H9 (cell line): ENCODE data around the gene ATP8A1. TPM values are rescaled to one million over a fixed set of nuclear protein-coding genes. Genes with fewer than 3 reads are reported as not detected.

Experiments used
- DNase-seq: peaks from one replicate; pipeline ENCODE4 v3.0.0-alpha.2; 2017
- H2AFZ ChIP-seq: one replicate; pipeline ENCODE4 v1.6.1; 2013; ENCODE audit warnings: mild to moderate bottlenecking, low read length, control low read depth, moderate library complexity
- H2AK5ac ChIP-seq: 2 replicates; pipeline ENCODE4 v1.6.1; 2013; ENCODE audit warnings: low read length, control low read depth, mixed read lengths; ENCODE audit not compliant: insufficient read length
- H2BK120ac ChIP-seq: one replicate; pipeline ENCODE4 v1.6.1; 2013; ENCODE audit warnings: low read depth, mild to moderate bottlenecking, low read length, control low read depth, inconsistent platforms; ENCODE audit not compliant: poor library complexity, severe bottlenecking
- H2BK12ac ChIP-seq: 2 replicates; pipeline ENCODE4 v1.6.1; 2013; ENCODE audit warnings: low read length, control low read depth, mixed read lengths, low read depth; ENCODE audit not compliant: insufficient read length
- H2BK15ac ChIP-seq: 2 replicates; pipeline ENCODE4 v1.6.1; 2013; ENCODE audit warnings: low read depth, low read length, control low read depth
- H2BK20ac ChIP-seq: one replicate; pipeline ENCODE4 v1.6.1; 2013; ENCODE audit warnings: low read depth, mild to moderate bottlenecking, low read length, control low read depth, inconsistent platforms; ENCODE audit not compliant: poor library complexity, severe bottlenecking
- H2BK5ac ChIP-seq: 2 replicates; pipeline ENCODE4 v1.6.1; 2013; ENCODE audit warnings: low read length, control low read depth, mixed read lengths; ENCODE audit not compliant: insufficient read length
- H3K14ac ChIP-seq: 2 replicates; pipeline ENCODE4 v1.6.1; 2013; ENCODE audit warnings: low read length, control low read depth; ENCODE audit not compliant: insufficient read depth
- H3K18ac ChIP-seq: 2 replicates; pipeline ENCODE4 v1.6.1; 2013; ENCODE audit warnings: low read depth, mild to moderate bottlenecking, mixed read lengths, low read length, control low read depth; ENCODE audit not compliant: insufficient read length
- H3K23ac ChIP-seq: 2 replicates; pipeline ENCODE4 v1.6.1; 2013; ENCODE audit warnings: low read length, control low read depth, mixed read lengths, low read depth; ENCODE audit not compliant: insufficient read length
- H3K23me2 ChIP-seq: 2 replicates; pipeline ENCODE4 v1.6.1; 2013; ENCODE audit warnings: low read depth, mild to moderate bottlenecking, mixed read lengths, low read length, control low read depth; ENCODE audit not compliant: insufficient read length, poor library complexity, severe bottlenecking
- H3K27ac ChIP-seq: 2 replicates; pipeline ENCODE4 v1.5.1; 2013; ENCODE audit warnings: low read length, control low read depth, mixed read lengths, low read depth; ENCODE audit not compliant: insufficient read length
- H3K27me3 ChIP-seq: 2 replicates; pipeline ENCODE4 v1.6.1; 2013; ENCODE audit warnings: low read length, control low read depth, inconsistent platforms; ENCODE audit not compliant: insufficient read depth
- H3K4ac ChIP-seq: 2 replicates; pipeline ENCODE4 v1.6.1; 2013; ENCODE audit warnings: low read depth, mild to moderate bottlenecking, control low read depth, inconsistent platforms, low read length, moderate library complexity
- H3K4me1 ChIP-seq: 2 replicates; pipeline ENCODE4 v1.6.1; 2013; ENCODE audit warnings: low read length, control low read depth, inconsistent platforms; ENCODE audit not compliant: insufficient read depth
- H3K4me2 ChIP-seq: 2 replicates; pipeline ENCODE4 v1.6.1; 2013; ENCODE audit warnings: low read length, control low read depth, mixed read lengths; ENCODE audit not compliant: insufficient read length, insufficient read depth
- H3K56ac ChIP-seq: 2 replicates; pipeline ENCODE4 v1.6.1; 2013; ENCODE audit warnings: low read depth, mild to moderate bottlenecking, mixed read lengths, low read length, control low read depth; ENCODE audit not compliant: insufficient read length
- H3K79me1 ChIP-seq: 2 replicates; pipeline ENCODE4 v1.6.1; 2013; ENCODE audit warnings: low read depth, mild to moderate bottlenecking, moderate library complexity, low read length, control low read depth, inconsistent platforms; ENCODE audit not compliant: insufficient read depth, poor library complexity, severe bottlenecking
- H3K79me2 ChIP-seq: 2 replicates; pipeline ENCODE4 v1.6.1; 2013; ENCODE audit warnings: low read length, control low read depth, inconsistent platforms; ENCODE audit not compliant: insufficient read depth
- H3K9ac ChIP-seq: 2 replicates; pipeline ENCODE4 v1.6.1; 2013; ENCODE audit warnings: low read length, control low read depth, mixed read lengths; ENCODE audit not compliant: insufficient read length; ENCODE audit errors: extremely low read depth
- H3K9me3 ChIP-seq: one replicate; pipeline ENCODE4 v1.6.1; 2013; ENCODE audit warnings: low read depth, low read length, inconsistent platforms; ENCODE audit not compliant: control insufficient read depth
- H3T11ph ChIP-seq: one replicate; pipeline ENCODE4 v1.6.1; 2013; ENCODE audit warnings: mild to moderate bottlenecking, low read length, control low read depth, inconsistent platforms
- H4K20me1 ChIP-seq: one replicate; pipeline ENCODE4 v1.6.1; 2013; ENCODE audit not compliant: control insufficient read depth, insufficient read length, insufficient read depth
- H4K5ac ChIP-seq: 2 replicates; pipeline ENCODE4 v1.6.1; 2013; ENCODE audit warnings: low read depth, mild to moderate bottlenecking, mixed read lengths, low read length, control low read depth; ENCODE audit not compliant: insufficient read length
- H4K8ac ChIP-seq: replicated peaks from 2 replicates; pipeline ENCODE4 v1.6.1; 2013; ENCODE audit warnings: low read length, control low read depth, mixed read lengths, low read depth; ENCODE audit not compliant: insufficient read length
- H4K91ac ChIP-seq: 2 replicates; pipeline ENCODE4 v1.6.1; 2013; ENCODE audit warnings: low read depth, mild to moderate bottlenecking, moderate library complexity, mixed read lengths, low read length, control low read depth; ENCODE audit not compliant: insufficient read length
- H3K27ac Mint-ChIP-seq, 3 experiments: 2 replicates in 2 of 3; 3 replicates in 1 of 3; pipeline ENCODE4 v1.8.0; 2020 to 2021; ENCODE audit warnings: mixed read lengths in 3 of 3, mild to moderate bottlenecking in 1 of 3, moderate library complexity in 1 of 3
- H3K27me3 Mint-ChIP-seq: 2 replicates; pipeline ENCODE4 v1.8.0; 2021; ENCODE audit warnings: low read depth, mild to moderate bottlenecking, moderate library complexity, mixed read lengths
- H3K36me3 Mint-ChIP-seq, 3 experiments: 2 replicates in 2 of 3; 3 replicates in 1 of 3; pipeline ENCODE4 v1.8.0; 2020 to 2021; ENCODE audit warnings: low read depth in 3 of 3, mixed read lengths in 3 of 3; ENCODE audit not compliant: insufficient read depth in 1 of 3
- H3K4me1 Mint-ChIP-seq, 2 experiments: 2 replicates each; pipeline ENCODE4 v1.8.0; 2020; ENCODE audit warnings: mixed read lengths in 2 of 2
- H3K4me3 Mint-ChIP-seq, 2 experiments: 2 replicates in 1 of 2; 3 replicates in 1 of 2; pipeline ENCODE4 v1.8.0; 2020 to 2021; ENCODE audit warnings: mild to moderate bottlenecking in 2 of 2, mixed read lengths in 2 of 2, moderate library complexity in 1 of 2
- H3K9me3 Mint-ChIP-seq, 2 experiments: 2 replicates in 1 of 2; 3 replicates in 1 of 2; pipeline ENCODE4 v1.8.0; 2020; ENCODE audit warnings: mild to moderate bottlenecking in 2 of 2, mixed read lengths in 2 of 2, moderate library complexity in 1 of 2
- WGBS: extraction: QIAGEN DNeasy Blood & Tissue Kit; methylation state at CpG from one replicate; pipeline ENCODE4 v1.1.7; 2013; ENCODE audit warnings: missing lambda C conversion rate, low lambda C conversion rate, mixed read lengths; ENCODE audit not compliant: insufficient read length; ENCODE audit errors: extremely low coverage; 5-methylcytosine and 5-hydroxymethylcytosine counted together
- total RNA-seq: library from RNA; stranded (reverse); gene quantifications from 2 replicates; pipeline ENCODE4 v1.2.1, GENCODE V29; 2021
- TF ChIP-seq, protein P1 (sequence below): fragments of 200-600 bp; sonication (generic); conservative IDR thresholded peaks from 3 replicates; pipeline ENCODE4 v1.8.0; 2021; ENCODE audit warnings: antibody characterized with exemption, mild to moderate bottlenecking

ATP8A1 gene
- total RNA-seq, 1 experiment from 2014 or later, result 5.1 TPM

DNA sequence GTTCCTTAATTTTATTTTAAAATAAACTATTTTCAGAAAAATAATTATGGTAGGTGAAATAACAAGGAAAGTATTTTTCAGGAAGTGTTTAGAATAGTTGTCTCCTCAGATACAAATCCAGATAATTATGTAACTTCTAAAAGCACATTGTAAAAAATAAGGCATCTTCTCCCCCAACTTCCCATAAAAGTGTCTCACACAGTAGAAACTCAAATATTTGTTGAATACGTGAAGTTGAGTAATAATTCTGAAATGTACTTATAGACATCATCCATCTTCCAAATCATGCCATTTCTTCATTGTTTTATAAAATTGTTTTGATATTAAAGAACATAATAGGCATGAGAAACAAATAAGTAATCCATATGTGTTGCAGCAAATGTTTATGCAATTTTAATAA lies 241.6 kb downstream of the ATP8A1 start:
- peaks cover 31% of the 10 kb centered on the region for H3K27me3 Mint-ChIP-seq
- Histone ChIP-seq H3K79me2 (no peaks in the 10 kb centered on the region), H2BK20ac (no peak overlapping the region), H2BK5ac (no peak overlapping the region), H3K18ac (no peak overlapping the region), H4K20me1 (no peaks in the 10 kb centered on the region), H3K14ac (no peak overlapping the region), H4K5ac (no peak overlapping the region), H3K27me3 (no peaks in the 10 kb centered on the region), H3T11ph (no peak overlapping the region), H2AK5ac (no peak overlapping the region), H4K91ac (no peak overlapping the region), H3K4me1 (no peaks in the 10 kb centered on the region; the same call in 1 of the 2 replicates), H3K9ac (no peak overlapping the region), H3K4ac (no peak overlapping the region), H2BK15ac (no peak overlapping the region), H3K27ac (no peak overlapping the region), H3K23me2 (no peaks in the 10 kb centered on the region), H2BK12ac (no peak overlapping the region), H2BK120ac (no peak overlapping the region), H2AFZ (no peak overlapping the region), H3K79me1 (no peaks in the 10 kb centered on the region), H3K4me2 (no peak overlapping the region), H3K23ac (no peak overlapping the region), H4K8ac (no peak overlapping the region), H3K56ac (no peak overlapping the region), H3K9me3 (no peaks in the 10 kb centered on the region)
- no peaks in the 10 kb centered on the region for H3K36me3 Mint-ChIP-seq
- no peak overlapping the region for H3K4me3 Mint-ChIP-seq
- WGBS, result no CpG with 5 or more reads among the region's 1 CpG
- TF ChIP-seq, protein P1, sequence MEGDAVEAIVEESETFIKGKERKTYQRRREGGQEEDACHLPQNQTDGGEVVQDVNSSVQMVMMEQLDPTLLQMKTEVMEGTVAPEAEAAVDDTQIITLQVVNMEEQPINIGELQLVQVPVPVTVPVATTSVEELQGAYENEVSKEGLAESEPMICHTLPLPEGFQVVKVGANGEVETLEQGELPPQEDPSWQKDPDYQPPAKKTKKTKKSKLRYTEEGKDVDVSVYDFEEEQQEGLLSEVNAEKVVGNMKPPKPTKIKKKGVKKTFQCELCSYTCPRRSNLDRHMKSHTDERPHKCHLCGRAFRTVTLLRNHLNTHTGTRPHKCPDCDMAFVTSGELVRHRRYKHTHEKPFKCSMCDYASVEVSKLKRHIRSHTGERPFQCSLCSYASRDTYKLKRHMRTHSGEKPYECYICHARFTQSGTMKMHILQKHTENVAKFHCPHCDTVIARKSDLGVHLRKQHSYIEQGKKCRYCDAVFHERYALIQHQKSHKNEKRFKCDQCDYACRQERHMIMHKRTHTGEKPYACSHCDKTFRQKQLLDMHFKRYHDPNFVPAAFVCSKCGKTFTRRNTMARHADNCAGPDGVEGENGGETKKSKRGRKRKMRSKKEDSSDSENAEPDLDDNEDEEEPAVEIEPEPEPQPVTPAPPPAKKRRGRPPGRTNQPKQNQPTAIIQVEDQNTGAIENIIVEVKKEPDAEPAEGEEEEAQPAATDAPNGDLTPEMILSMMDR, result no peak
- H3K9me3 Mint-ChIP-seq, result no peaks in the 10 kb centered on the region
- H3K4me1 Mint-ChIP-seq, result peaks cover 21 to 23% of the 10 kb centered on the region in 2 experiments
- no peak for DNase-seq
- H3K27ac Mint-ChIP-seq, result no peak overlapping the region
